HG02571 (cell line): ENCODE measurements around the gene GIGYF2.
"Not testable (repeated sequence)": the region's sequence is repeated elsewhere in the genome, so short reads cannot be mapped to it uniquely, and the experiment has no call there.

Experiments
- ATAC-seq: cut with Tn5 transposase; IDR thresholded peaks from one replicate; pipeline ENCODE4 v1.9.1; 2021; ENCODE audit warnings: mild to moderate bottlenecking, moderate library complexity; ENCODE audit not compliant: unreplicated experiment

Gene GIGYF2

GRCh38 chr2:232689152-232689910 is 7.8 kb upstream of the GIGYF2 start:
- ATAC-seq: no peak

- ATAC-seq: not testable (repeated sequence)
Measured at GRCh38 chr2:232691117-232691516, 6.0 kb upstream of the GIGYF2 start.

GRCh38 chr2:232693344-232693743 is 3.8 kb upstream of the GIGYF2 start:
- ATAC-seq: no peak

GRCh38 chr2:232696609-232697058 is 497 bp upstream of the GIGYF2 start:
- ATAC-seq: no peak

GRCh38 chr2:232697807-232698110 is 628 bp downstream of the GIGYF2 start:
- ATAC-seq: peak; percentile 26

DNA sequence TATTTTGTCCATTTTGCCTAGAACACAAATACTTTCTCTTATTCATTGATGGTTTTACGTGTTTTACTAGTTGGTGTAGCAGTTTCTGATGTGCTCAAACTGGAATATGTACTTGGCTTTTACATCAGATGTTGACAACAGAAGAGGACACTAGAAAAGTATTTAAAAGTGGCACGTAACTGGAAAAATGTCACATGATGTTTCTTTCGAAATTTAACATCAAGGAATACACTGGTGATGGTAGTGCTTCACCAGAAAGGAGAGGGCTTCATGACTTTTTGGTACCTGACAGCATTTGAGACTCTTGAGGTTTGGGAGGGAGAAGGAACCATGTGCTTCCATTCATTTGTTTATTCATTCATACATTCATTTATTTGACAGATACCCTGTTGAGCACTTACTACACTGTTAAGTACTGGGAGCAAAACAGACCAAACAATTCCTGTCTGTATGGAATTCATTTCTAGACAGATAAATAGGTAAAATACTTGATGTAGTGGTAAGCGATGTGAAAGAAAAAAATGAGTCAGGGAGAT is 1.5 kb downstream of the GIGYF2 start:
- ATAC-seq: no peak

GRCh38 chr2:232699110-232699509 is 2.0 kb downstream of the GIGYF2 start:
- ATAC-seq: no peak

- ATAC-seq: no peak
Measured at GRCh38 chr2:232700154-232700553, 3.0 kb downstream of the GIGYF2 start.

DNA sequence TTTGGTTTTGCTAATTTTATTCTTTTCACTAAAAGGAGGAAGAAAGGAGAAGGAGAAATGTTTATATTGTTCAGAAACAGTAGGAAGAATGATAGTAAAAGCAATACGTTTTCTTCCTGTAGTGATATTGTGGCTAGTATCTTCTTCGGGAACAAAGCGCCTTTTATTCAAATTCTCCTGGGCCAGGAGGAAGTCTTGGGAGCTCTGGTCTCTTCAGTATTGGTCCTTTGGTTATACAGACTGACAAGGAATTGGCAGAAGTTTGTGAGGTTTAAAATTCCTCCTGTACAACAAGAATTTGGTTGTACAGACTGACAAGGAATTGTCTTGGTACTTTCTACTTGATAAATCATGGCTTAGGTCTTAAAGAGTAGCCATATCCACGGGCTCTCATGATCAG is 9.9 kb downstream of the GIGYF2 start:
- ATAC-seq: no peak

GRCh38 chr2:232713505-232713904 is 16.4 kb downstream of the GIGYF2 start:
- no peak for ATAC-seq

DNA sequence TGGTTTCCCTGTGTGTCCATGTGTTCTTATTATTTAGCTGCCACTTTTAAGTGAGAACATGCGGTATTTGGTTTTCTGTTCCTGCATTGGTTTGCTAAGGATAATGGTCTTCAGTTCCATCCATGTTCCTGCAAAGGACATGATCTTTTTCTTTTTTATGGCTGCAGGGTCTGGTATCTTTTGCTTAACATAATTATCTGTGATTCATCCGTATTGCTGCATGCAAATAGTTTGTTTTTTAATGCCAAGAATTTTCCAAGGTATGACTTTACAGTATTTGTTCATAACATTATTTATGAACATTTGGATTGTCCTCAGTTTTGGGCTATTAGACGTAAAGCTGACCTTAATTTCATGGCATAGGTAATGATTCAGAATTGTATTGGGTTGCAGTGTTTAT is 17.8 kb downstream of the GIGYF2 start:
- ATAC-seq: no peak

DNA sequence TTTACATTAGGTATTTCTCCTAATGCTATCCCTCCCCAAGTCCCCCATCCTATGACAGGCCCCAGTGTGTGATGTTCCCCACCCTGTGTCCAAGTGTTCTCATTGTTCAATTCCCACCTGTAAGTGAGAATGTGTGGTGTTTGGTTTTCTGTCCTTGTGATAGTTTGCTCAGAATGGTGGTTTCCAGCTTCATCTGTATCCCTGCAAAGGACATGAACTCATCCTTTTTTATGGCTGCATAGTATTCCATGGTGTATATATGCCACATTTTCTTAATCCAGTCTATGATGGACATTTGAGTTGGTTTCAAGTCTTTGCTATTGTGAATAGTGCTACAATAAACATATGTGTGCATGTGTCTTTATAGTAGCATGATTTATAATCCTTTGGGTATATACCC is 22.9 kb downstream of the GIGYF2 start:
- not testable (repeated sequence) for ATAC-seq

DNA sequence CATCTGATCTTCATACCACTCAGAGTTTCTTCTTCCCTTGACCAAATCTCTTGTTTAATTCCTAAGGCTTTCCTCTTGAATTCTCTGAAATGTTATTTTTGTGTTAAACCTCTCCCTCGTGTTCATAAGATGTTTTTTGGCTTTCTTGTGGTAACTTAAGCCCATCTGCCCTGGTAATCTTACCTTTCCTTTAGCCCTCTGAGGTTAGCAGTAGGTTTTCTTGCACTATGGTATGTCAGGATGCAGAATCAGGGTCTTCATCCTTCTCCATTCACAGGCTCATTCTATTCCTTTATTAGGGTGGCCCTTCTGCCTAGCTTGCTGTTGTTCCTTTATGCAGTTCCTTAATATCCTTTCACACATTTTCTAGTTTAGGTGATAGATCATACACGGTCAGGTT is 24.1 kb downstream of the GIGYF2 start:
- ATAC-seq: no peak

GRCh38 chr2:232721882-232722281 is 24.8 kb downstream of the GIGYF2 start:
- no peak for ATAC-seq

- no peak for ATAC-seq
Measured at GRCh38 chr2:232723027-232723426, 25.9 kb downstream of the GIGYF2 start.

DNA sequence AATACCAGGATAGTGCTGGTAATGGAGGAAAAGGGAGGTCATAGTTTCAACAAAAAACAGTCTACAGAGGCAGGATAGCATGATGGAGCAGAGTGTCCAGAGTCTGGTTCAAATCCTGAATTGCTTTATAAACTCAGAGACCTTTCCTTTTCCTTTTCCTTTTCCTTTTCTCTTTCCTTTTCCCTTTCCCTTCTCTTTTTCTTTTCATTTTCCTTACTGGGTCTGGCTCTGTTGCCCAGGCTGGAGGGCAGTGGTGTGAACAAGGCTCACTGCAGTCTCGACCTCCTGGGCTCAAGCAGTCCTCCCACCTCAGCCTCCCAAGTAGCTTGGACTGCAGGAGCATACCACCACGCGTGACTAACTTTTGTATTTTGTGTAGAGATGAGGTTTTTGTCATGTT is 31.7 kb downstream of the GIGYF2 start:
- ATAC-seq: no peak

- ATAC-seq: no peak
Measured at GRCh38 chr2:232731470-232731869, 34.3 kb downstream of the GIGYF2 start.

DNA sequence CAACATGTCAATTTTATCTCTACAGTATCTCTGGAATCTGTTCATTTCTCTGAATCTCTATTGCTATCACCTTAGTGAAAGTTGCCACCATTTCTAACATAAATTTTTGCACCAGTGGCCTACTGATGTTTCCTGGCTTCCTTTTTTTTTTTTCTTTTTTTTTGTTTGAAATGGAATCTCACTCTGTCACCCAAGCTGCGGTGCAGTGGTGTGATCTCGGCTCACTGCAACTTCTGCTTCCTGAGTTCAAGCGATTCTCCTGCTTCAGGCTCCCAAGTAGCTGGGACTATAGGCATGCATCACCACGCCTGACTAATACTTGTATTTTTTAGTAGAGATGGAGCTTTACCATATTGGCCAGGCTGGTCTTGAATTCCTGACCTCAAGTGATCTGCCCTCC is 44.2 kb downstream of the GIGYF2 start:
- no peak for ATAC-seq

DNA sequence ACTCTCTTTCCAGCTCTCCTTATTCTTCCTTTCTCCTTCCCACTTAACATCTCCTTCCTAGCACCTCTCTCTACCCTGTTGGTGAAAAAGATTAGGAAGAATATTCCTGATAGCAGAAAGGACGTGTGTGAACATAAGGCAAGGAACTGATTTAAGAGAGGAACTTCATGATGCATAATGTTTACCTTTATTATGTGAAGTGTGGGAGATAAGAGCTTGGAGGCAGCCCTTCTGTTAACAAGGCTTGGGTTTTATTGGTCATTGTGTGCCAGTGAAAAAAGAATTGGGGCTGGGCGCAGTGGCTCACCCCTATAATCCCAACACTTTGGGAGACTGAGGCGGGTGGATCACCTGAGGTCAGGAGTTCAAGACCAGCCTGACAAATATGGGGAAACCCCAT is 44.8 kb downstream of the GIGYF2 start:
- no peak for ATAC-seq

- no peak for ATAC-seq
Measured at GRCh38 chr2:232744963-232745362, 47.8 kb downstream of the GIGYF2 start.

DNA sequence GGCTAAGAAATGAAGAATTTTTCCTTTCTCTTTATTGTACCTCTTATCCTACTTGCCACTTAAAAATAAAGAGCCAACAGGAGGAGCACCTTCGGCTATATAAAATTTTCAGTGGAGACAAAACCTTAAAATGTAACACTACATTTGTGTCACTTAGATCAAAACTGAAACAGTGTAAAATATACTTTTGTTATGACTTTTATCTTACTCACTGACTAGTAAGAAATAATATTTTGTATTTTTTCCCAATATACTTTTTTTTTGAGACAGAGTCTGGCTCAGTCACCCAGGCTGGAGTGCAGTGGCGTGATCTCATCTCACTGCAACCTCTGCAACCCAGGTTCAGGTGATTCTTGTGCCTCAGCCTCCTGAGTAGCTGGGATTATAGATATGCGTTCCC is 50.9 kb downstream of the GIGYF2 start:
- ATAC-seq: no peak

DNA sequence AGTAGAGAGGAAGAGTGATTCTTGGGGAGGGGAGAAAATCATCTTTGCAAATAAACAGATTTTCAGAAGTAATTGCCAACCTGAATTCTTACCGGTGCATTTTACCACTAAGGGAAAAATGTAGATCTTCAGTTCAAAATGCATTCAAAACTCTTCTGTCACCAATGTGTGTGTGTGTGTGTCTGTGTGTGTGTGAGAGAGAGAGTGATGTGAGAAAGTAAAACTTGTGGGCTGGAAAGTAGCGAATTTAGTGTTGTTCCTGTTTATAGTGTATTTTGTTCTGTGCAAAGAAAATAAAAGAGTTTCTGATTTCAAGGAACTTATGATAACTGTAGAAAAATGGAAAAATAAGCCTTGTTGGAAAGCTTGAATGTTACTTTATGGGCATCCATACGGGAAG is 52.2 kb downstream of the GIGYF2 start:
- no peak for ATAC-seq

DNA sequence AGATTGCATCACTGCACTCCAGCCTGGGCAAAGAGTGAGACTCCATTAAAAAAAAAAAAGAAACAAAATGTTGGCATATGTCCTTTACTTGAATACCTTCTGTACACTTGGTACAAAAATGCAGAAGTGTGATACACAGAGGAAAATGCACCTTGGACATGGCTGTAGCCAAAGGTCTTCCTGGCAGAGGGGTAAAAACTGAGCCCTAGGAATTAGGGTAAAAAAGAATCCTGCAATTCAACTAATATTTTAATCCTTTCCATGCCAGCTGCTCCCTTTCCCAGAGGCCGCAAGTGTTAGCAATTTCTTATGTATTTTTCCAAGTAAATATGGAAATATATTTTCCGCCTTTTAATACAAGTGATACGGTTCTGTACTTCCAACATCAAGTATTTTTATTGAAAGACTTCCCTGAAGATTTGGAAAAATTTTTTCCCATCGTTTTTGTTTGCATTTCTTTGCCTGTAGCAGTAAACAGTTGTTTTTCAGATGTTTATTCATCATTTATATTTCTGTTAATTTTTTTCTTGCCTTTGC is 53.1 kb downstream of the GIGYF2 start:
- no peak for ATAC-seq
